Lower lobe of right lung (tissue), 2 donors: Measurements from ENCODE around the gene STEAP4. TPM values are rescaled to one million over a fixed set of nuclear protein-coding genes. Genes with fewer than 3 reads are reported as not detected.

Source experiments
- ATAC-seq, 2 donors: fragments of 200-7000 bp; cut with Tn5 transposase; one replicate each; pipeline ENCODE4 v1.9.1; 2020 to 2022; ENCODE audit warnings: mild to moderate bottlenecking in 2 of 2, moderate library complexity in 2 of 2
- DNase-seq: peaks from one replicate; pipeline ENCODE4 v3.0.0-alpha.2; 2020
- H3K27ac ChIP-seq: fragments of 200-600 bp; one replicate; pipeline ENCODE4 v1.8.0; 2022
- H3K27me3 ChIP-seq: fragments of 200-600 bp; one replicate; pipeline ENCODE4 v1.8.0; 2022; ENCODE audit warnings: low read depth
- H3K36me3 ChIP-seq: fragments of 200-600 bp; one replicate; pipeline ENCODE4 v1.8.0; 2022; ENCODE audit warnings: mild to moderate bottlenecking
- H3K4me1 ChIP-seq: fragments of 200-600 bp; one replicate; pipeline ENCODE4 v1.8.0; 2022
- H3K4me3 ChIP-seq: fragments of 200-600 bp; one replicate; pipeline ENCODE4 v1.8.0; 2022; ENCODE audit warnings: mild to moderate bottlenecking
- H3K9me3 ChIP-seq: fragments of 200-600 bp; one replicate; pipeline ENCODE4 v1.8.0; 2022
- CTCF ChIP-seq: fragments of 200-600 bp; IDR thresholded peaks from one replicate; pipeline ENCODE4 v1.8.0; 2022; ENCODE audit warnings: antibody characterized with exemption, mild to moderate bottlenecking
- intact Hi-C: fragments of 100-400 bp; cut with DNase I; formaldehyde crosslinking; loops from one replicate; pipeline ENCODE4 v1.11.0; 2022
- total RNA-seq: library from RNA; stranded (reverse); fragmentation: NEBNext Ultra II Directional; extraction: Animal tissue kit (Norgen Biotek cat#: 25700); gene quantifications from one replicate; pipeline ENCODE4 v1.2.1, GENCODE V29; 2021
- donor health status: DM: no; HTN: yes; CAD: no; lungs with severe emphysema.

Gene STEAP4
- total RNA-seq, 1 donor from 2014 or later: 63.5 TPM

GRCh38 chr7:88253640-88254039, 53.1 kb downstream of the STEAP4 start:
- ATAC-seq (no peak), DNase-seq (no peak)
- Histone ChIP-seq H3K27ac (no peak overlapping the region), H3K4me3 (no peak overlapping the region), H3K4me1 (no peaks in the 10 kb centered on the region), H3K9me3 (peaks cover 13% of the 10 kb centered on the region), H3K36me3 (no peaks in the 10 kb centered on the region), H3K27me3 (no peaks in the 10 kb centered on the region)
- intact Hi-C loops: no loop called here
- TF ChIP-seq CTCF: no peak

DNA sequence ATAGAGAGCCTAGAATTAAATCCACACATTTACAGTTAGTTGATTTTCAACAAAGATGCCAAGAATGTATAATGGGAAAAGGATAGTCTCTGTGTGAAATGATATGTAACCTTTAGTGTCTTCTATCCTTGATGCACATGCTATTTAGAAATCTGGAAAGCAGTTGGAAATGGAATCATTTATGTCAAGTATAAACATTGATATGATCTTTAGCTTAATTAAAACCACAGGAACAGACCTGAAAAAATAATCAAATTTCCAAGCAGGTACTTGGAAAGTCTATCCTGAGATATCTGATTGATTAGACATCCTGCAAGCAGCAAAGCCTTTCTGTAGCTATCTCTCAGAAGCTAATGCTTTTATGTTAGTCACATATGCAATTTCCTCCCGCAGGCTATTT, 62.4 kb downstream of the STEAP4 start:
- intact Hi-C loops: no loop called here
- ATAC-seq: no peak

GRCh38 chr7:88243345-88243909, 63.3 kb downstream of the STEAP4 start:
- Histone ChIP-seq H3K9me3 (no peaks in the 10 kb centered on the region), H3K27ac (no peak overlapping the region), H3K36me3 (no peaks in the 10 kb centered on the region), H3K4me1 (peaks cover 5% of the 10 kb centered on the region), H3K27me3 (no peaks in the 10 kb centered on the region), H3K4me3 (no peak overlapping the region)
- ATAC-seq (peak; percentile 91 to 93), DNase-seq (no peak)
- peak; percentile 75 for TF ChIP-seq CTCF
- intact Hi-C loops: no loop called here

More for the DNA sequence above, 62.4 kb downstream of the STEAP4 start:
- Histone ChIP-seq H3K27me3 (no peaks in the 10 kb centered on the region), H3K4me3 (no peak overlapping the region), H3K9me3 (no peaks in the 10 kb centered on the region), H3K4me1 (peaks cover 5% of the 10 kb centered on the region), H3K36me3 (no peaks in the 10 kb centered on the region), H3K27ac (no peak overlapping the region)
- no peak for TF ChIP-seq CTCF
- DNase-seq: no peak

GRCh38 chr7:88239852-88240251, 66.8 kb downstream of the STEAP4 start:
- Histone ChIP-seq H3K4me3 (no peak overlapping the region), H3K4me1 (peaks cover 5% of the 10 kb centered on the region), H3K27ac (no peak overlapping the region), H3K27me3 (no peaks in the 10 kb centered on the region), H3K9me3 (no peaks in the 10 kb centered on the region), H3K36me3 (no peaks in the 10 kb centered on the region)
- intact Hi-C loops: no loop called here
- TF ChIP-seq CTCF: no peak
- ATAC-seq: no peak
- DNase-seq: no peak

GRCh38 chr7:88233828-88234227, 72.9 kb downstream of the STEAP4 start:
- Histone ChIP-seq H3K27me3 (no peaks in the 10 kb centered on the region), H3K4me1 (no peaks in the 10 kb centered on the region), H3K36me3 (no peaks in the 10 kb centered on the region), H3K9me3 (no peaks in the 10 kb centered on the region), H3K27ac (no peak overlapping the region), H3K4me3 (no peak overlapping the region)
- intact Hi-C loops: no loop called here
- ATAC-seq: peak; percentile 41 to 56
- TF ChIP-seq CTCF: no peak
- DNase-seq: no peak
